SH-SY5Y (cell line): Measurements from ENCODE around the gene SLC8A3.

ENCODE experiments used
- GATA2 ChIP-seq: IDR thresholded peaks from 2 replicates; pipeline ENCODE4 v1.6.1; 2011; ENCODE audit warnings: mild to moderate bottlenecking, low read depth, low read length
- GATA3 ChIP-seq: IDR thresholded peaks from 2 replicates; pipeline ENCODE4 v1.6.1; 2011; ENCODE audit warnings: low read depth, mild to moderate bottlenecking, low read length, moderate library complexity

Gene SLC8A3

GRCh38 chr14:70113211-70113610, 75.5 kb downstream of the SLC8A3 start:
- no peak for TF ChIP-seq GATA2

GRCh38 chr14:70108419-70108818, 80.3 kb downstream of the SLC8A3 start:
- no peak for TF ChIP-seq GATA3
- no peak for TF ChIP-seq GATA2

GRCh38 chr14:70107309-70107708, 81.4 kb downstream of the SLC8A3 start:
- peak; percentile 82 for TF ChIP-seq GATA3
- TF ChIP-seq GATA2, result peak; percentile 94

- TF ChIP-seq GATA3 (no peak), GATA2 (no peak)
Observed at GRCh38 chr14:70100071-70100470, 88.7 kb downstream of the SLC8A3 start.

GRCh38 chr14:70098250-70098809, 90.4 kb downstream of the SLC8A3 start:
- TF ChIP-seq GATA2 (no peak), GATA3 (no peak)

- TF ChIP-seq GATA2, result no peak
- no peak for TF ChIP-seq GATA3
Observed at GRCh38 chr14:70097576-70098249, 91.0 kb downstream of the SLC8A3 start.

GRCh38 chr14:70096866-70097265, 91.9 kb downstream of the SLC8A3 start:
- no peak for TF ChIP-seq GATA2
- TF ChIP-seq GATA3, result no peak

GRCh38 chr14:70094631-70095030, 94.1 kb downstream of the SLC8A3 start:
- TF ChIP-seq GATA3 (peak; percentile 98), GATA2 (peak; percentile 99)

- TF ChIP-seq GATA2, result no peak
Observed at GRCh38 chr14:70094106-70094505, 94.6 kb downstream of the SLC8A3 start.

- no peak for TF ChIP-seq GATA3
- no peak for TF ChIP-seq GATA2
Observed at GRCh38 chr14:70093156-70093555, 95.6 kb downstream of the SLC8A3 start.

- TF ChIP-seq GATA3 (no peak), GATA2 (no peak)
Observed at GRCh38 chr14:70087380-70087697, 101.4 kb downstream of the SLC8A3 start.

GRCh38 chr14:70086685-70087379, 101.9 kb downstream of the SLC8A3 start:
- TF ChIP-seq GATA2 (peak; percentile 50), GATA3 (peak; percentile 55)

GRCh38 chr14:70084226-70084625, 104.5 kb downstream of the SLC8A3 start:
- TF ChIP-seq GATA2 (no peak), GATA3 (no peak)

- no peak for TF ChIP-seq GATA2
Observed at GRCh38 chr14:70082394-70082793, 106.4 kb downstream of the SLC8A3 start.

- no peak for TF ChIP-seq GATA3
- no peak for TF ChIP-seq GATA2
Observed at GRCh38 chr14:70080076-70080475, 108.7 kb downstream of the SLC8A3 start.
